HK-2 (cell line): ENCODE results near the gene EXOC6B.
A peak's percentile ranks its signal among the peaks of the same experiment; 100 is the strongest.

Experiments used
- DNase-seq: peaks from one replicate; pipeline ENCODE4 v3.0.0-alpha.2; 2018; ENCODE audit not compliant: unreplicated experiment

Gene EXOC6B

GRCh38 chr2:72830273-72830672 lies 4.4 kb upstream of the EXOC6B start:
- no peak for DNase-seq

GRCh38 chr2:72828840-72829507 lies 3.1 kb upstream of the EXOC6B start:
- DNase-seq = no peak

GRCh38 chr2:72827966-72828646 lies 2.3 kb upstream of the EXOC6B start:
- DNase-seq = no peak

GRCh38 chr2:72827487-72827886 lies 1.7 kb upstream of the EXOC6B start:
- no peak for DNase-seq

- no peak for DNase-seq
Measured at GRCh38 chr2:72826156-72826477, 284 bp upstream of the EXOC6B start.

- peak; percentile 16 for DNase-seq
Measured at GRCh38 chr2:72824224-72824842, 1.5 kb downstream of the EXOC6B start.

- no peak for DNase-seq
Measured at GRCh38 chr2:72822794-72823193, 3.0 kb downstream of the EXOC6B start.

GRCh38 chr2:72821983-72822382 lies 3.9 kb downstream of the EXOC6B start:
- DNase-seq = no peak

- no peak for DNase-seq
Measured at GRCh38 chr2:72821118-72821517, 4.7 kb downstream of the EXOC6B start.

- no peak for DNase-seq
Measured at GRCh38 chr2:72819501-72819900, 6.3 kb downstream of the EXOC6B start.

GRCh38 chr2:72815655-72816278 lies 10.1 kb downstream of the EXOC6B start:
- DNase-seq = no peak

GRCh38 chr2:72813841-72814240 lies 12.0 kb downstream of the EXOC6B start:
- no peak for DNase-seq

- DNase-seq = no peak
Measured at GRCh38 chr2:72810165-72810564, 15.7 kb downstream of the EXOC6B start.

GRCh38 chr2:72809095-72809494 lies 16.7 kb downstream of the EXOC6B start:
- no peak for DNase-seq

- no peak for DNase-seq
Measured at GRCh38 chr2:72806280-72806945, 19.4 kb downstream of the EXOC6B start.

GRCh38 chr2:72803626-72804320 lies 22.1 kb downstream of the EXOC6B start:
- DNase-seq = no peak

GRCh38 chr2:72803151-72803550 lies 22.7 kb downstream of the EXOC6B start:
- DNase-seq = no peak

- no peak for DNase-seq
Measured at GRCh38 chr2:72800492-72800891, 25.3 kb downstream of the EXOC6B start.

GRCh38 chr2:72797740-72798139 lies 28.1 kb downstream of the EXOC6B start:
- DNase-seq = no peak

- DNase-seq = no peak
Measured at GRCh38 chr2:72796766-72797165, 29.1 kb downstream of the EXOC6B start.

- DNase-seq = no peak
Measured at GRCh38 chr2:72794572-72794971, 31.3 kb downstream of the EXOC6B start.
